DMS114 treated with DMSO at 0.1 percent for 48 hours (cell line): Measurements from ENCODE around the gene OR1F1.

Experiments used
- DNase-seq: peaks from one replicate; lab custom pipeline; 2025; ENCODE audit not compliant: unreplicated experiment; lab: John Stamatoyannopoulos, UW

Gene OR1F1

DNA sequence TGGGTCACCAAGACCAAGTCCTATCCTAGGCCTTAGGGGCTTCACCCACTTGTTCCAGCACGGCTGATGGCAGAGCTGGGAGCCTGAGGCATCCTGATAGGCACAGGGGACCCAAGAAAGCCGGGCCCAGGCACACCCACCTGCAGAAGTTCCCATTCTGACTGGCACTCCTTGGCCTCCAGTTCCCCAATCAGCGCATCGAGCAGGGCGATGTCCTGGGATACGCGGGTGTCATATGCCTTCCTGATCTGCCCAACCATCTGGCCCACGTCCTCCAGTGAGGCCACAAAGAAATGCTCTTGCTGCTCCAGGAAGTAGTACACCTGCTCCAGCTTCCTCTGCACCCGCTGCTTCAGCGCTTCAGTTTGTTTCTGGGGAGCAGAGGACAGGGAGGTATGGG is 58.9 kb downstream of the OR1F1 start:
- DNase-seq = no peak

DNA sequence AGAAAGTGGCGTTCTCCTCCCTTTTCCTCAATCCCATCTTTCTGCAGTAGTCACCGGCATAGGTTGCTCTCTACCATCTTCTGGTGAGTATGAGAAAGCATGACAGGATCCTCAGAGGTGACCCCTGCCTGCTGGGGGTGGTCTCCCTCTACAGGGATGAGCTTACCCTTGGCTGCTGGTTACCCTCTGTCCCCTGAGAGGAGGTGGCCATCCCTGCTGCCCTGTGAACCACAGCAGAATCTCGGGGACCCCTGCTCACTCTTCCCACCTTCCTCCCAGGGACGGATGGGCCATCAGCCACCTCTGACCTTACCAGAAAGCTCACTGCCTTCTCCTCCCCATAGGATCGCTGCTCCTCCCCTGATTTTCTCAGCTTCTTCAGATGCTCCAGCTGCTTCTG is 60.6 kb downstream of the OR1F1 start:
- no peak for DNase-seq

DNA sequence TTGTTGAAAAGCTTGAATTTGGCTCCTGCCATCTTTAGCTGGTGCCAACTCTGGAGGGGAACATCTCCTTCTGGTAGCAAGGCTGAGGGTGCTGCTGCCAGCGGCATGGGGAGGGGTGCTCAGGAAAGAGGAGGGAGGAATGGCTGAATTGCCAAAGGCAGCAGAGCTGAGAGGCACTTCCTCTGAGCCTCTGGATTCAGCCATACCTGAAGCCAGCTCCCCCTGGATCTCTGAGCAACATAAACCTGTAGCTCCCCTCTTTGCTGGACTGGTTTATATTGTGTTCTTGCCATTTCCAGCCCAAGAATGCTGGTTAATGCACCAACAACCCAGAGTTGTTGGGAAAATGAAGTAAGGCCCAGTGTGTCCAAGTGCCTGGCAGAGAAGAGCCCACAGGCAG is 61.0 kb downstream of the OR1F1 start:
- no peak for DNase-seq

DNA sequence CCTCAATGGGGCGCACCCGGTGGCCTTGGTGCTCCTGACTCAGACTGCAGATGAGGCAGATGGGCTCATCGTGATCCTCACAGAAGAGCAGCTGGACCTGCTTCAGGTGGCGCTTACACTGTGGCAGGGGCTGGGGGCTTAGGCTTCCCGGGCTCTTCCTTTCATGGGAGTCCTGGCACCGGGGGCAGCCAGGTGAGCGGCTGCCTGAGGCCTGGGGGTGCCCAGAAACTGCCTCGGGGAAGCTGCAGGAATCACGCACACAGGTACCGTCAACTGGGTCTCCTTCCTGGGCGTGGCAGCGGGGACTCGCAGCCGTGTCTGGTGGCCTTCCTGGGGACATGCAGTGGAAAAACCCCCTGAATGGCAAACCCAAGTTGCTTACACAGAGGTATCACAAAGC is 61.4 kb downstream of the OR1F1 start:
- DNase-seq = no peak

DNA sequence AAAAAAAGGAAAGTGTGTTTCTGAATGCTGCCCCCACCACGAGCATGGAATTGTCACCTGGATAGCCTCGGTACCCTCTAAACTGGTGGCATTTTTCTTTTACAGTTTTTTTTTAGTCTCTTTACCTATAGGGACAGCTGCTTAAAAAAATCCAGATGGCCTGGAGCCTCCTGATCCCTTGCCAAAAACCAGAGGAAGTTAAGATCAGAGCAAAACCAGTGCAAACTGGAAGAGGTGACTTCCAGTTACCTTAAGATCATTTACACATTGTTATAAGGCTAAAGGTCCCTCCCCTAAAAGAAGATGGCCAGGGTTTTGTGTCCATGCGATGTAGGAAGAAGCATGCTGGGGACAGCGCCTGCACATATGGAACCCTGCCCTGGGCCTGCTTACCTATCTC is 65.0 kb downstream of the OR1F1 start:
- no peak for DNase-seq

DNA sequence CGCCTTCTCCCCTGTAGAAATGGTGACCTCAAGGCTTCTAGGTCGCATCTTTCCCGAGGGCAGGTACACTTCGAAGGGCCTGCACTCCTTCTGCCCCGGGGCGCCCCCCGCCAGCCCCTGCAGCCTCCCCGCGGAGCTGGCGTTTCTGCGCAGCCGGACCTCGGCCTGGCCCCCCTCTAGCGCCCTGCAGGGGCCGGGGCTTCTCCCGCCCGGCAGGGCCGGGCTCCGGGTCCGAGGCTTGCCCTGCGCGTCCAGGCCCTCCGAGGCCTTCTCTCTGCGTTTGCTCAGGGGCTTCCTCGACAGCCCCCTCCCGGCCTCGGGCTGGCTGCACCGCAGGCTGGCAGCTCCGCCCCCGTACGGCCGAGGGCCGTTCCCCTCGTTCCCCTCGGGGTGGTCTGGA is 66.3 kb downstream of the OR1F1 start:
- DNase-seq = no peak
